Ishikawa (cell line): ENCODE measurements around the gene EDIL3.

Source experiments
- RAD21 ChIP-seq: IDR thresholded peaks from 2 replicates; pipeline ENCODE4 v1.6.1; 2012; ENCODE audit warnings: low read depth
- YY1 ChIP-seq: IDR thresholded peaks from 2 replicates; pipeline ENCODE4 v1.6.1; 2012; ENCODE audit warnings: low read depth

DNA sequence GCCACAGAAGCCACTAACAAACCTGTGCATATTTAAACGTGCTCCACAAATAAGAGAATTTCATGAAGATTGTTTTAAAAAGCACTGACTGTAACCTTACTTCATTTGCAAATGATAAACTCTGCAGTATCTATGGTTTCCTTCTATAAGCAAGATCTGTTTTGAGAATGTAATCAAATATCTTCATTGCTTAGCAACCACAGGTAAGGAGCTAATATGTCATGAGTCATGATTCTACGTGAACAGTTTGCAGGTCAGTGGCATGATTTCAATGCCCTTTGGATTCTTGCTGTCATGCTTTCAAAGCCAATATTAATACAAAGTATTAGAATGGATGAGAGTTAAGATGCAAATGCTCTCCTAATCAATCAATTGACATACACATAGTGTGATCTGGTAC is 325.0 kb downstream of the EDIL3 start:
- TF ChIP-seq RAD21 (no peak), YY1 (no peak)
